Hepatocyte (in vitro differentiated cells): ENCODE results near the gene SERINC2. TPM values are rescaled to one million over a fixed set of nuclear protein-coding genes. Genes with fewer than 3 reads are reported as not detected.

ENCODE experiments used
- DNase-seq: peaks from one replicate; pipeline ENCODE4 v3.0.0-alpha.2; 2016; ENCODE audit warnings: low spot score
- H2AFZ ChIP-seq: fragments of 200-600 bp; sonication (generic); 2 replicates; pipeline ENCODE4 v1.6.0; 2016; ENCODE audit warnings: antibody characterized with exemption, mild to moderate bottlenecking
- H3K27ac ChIP-seq: fragments of 200-600 bp; sonication (generic); 2 replicates; pipeline ENCODE4 v1.5.1; 2016; ENCODE audit warnings: mild to moderate bottlenecking
- H3K27me3 ChIP-seq: fragments of 200-600 bp; sonication (generic); 2 replicates; pipeline ENCODE4 v1.6.1; 2016
- H3K36me3 ChIP-seq: fragments of 200-600 bp; sonication (generic); replicated peaks from 2 replicates; pipeline ENCODE4 v1.5.1; 2016; ENCODE audit warnings: low read depth; ENCODE audit not compliant: insufficient read depth
- H3K4me1 ChIP-seq: fragments of 200-600 bp; sonication (generic); 2 replicates; pipeline ENCODE4 v1.5.1; 2016; ENCODE audit warnings: mild to moderate bottlenecking, moderate library complexity; ENCODE audit not compliant: insufficient read depth
- H3K4me2 ChIP-seq: fragments of 200-600 bp; sonication (generic); 2 replicates; pipeline ENCODE4 v1.6.0; 2016
- H3K4me3 ChIP-seq: fragments of 200-600 bp; sonication (generic); 2 replicates; pipeline ENCODE4 v1.5.1; 2016; ENCODE audit warnings: mild to moderate bottlenecking
- H3K79me2 ChIP-seq: fragments of 200-600 bp; sonication (generic); 2 replicates; pipeline ENCODE4 v1.6.0; 2017; ENCODE audit warnings: mild to moderate bottlenecking
- H3K9me2 ChIP-seq: fragments of 200-600 bp; sonication (generic); replicated peaks from 2 replicates; pipeline ENCODE4 v1.6.0; 2017; ENCODE audit warnings: mild to moderate bottlenecking; ENCODE audit not compliant: insufficient read depth
- H3K9me3 ChIP-seq: fragments of 200-600 bp; sonication (generic); 2 replicates; pipeline ENCODE4 v1.5.1; 2016; ENCODE audit warnings: low read depth, mild to moderate bottlenecking
- H4K20me1 ChIP-seq: fragments of 200-600 bp; sonication (generic); 2 replicates; pipeline ENCODE4 v1.6.0; 2016; ENCODE audit warnings: mild to moderate bottlenecking; ENCODE audit not compliant: insufficient read depth, poor library complexity, severe bottlenecking
- CTCF ChIP-seq: fragments of 200-600 bp; sonication (generic); IDR thresholded peaks from 2 replicates; pipeline ENCODE4 v1.5.1; 2016; ENCODE audit warnings: antibody characterized with exemption, mild to moderate bottlenecking; ENCODE audit not compliant: poor library complexity
- EZH2 ChIP-seq: fragments of 200-600 bp; sonication (generic); IDR thresholded peaks from 2 replicates; pipeline ENCODE4 v1.6.1; 2016; ENCODE audit warnings: antibody characterized with exemption, mild to moderate bottlenecking, borderline replicate concordance
- EZH2phosphoT487 ChIP-seq: fragments of 200-600 bp; sonication (generic); IDR thresholded peaks from one replicate; pipeline ENCODE4 v1.6.1; 2018; ENCODE audit warnings: antibody characterized with exemption, mild to moderate bottlenecking, low read depth, moderate library complexity; ENCODE audit not compliant: unreplicated experiment, severe bottlenecking
- WGBS: methylation state at CpG from one replicate; pipeline ENCODE4 v1.1.6; 2016; ENCODE audit warnings: low lambda C conversion rate; ENCODE audit errors: missing lambda C conversion rate; 5-methylcytosine and 5-hydroxymethylcytosine counted together
- polyA plus RNA-seq: library from polyadenylated mRNA; unstranded; fragments of >200 nt; fragmentation: Nextera tagmentation; extraction: Ambion mirVana; gene quantifications from 2 replicates; pipeline ENCODE4 v1.2.1, GENCODE V29; 2016
- total RNA-seq: library from RNA; depleted of rRNA; stranded (reverse); fragments of >200 nt; gene quantifications from 2 replicates; pipeline ENCODE4 v1.2.3, GENCODE V29; 2014

Gene SERINC2
- total and polyA plus RNA-seq, 2 experiments from 2014 or later: 53.6 to 164 TPM

- H3K27me3 ChIP-seq: no peaks in the 10 kb centered on the region
- 86% methylated on average over 7 of the region's 7 CpGs for WGBS
- TF ChIP-seq CTCF: no peak
- TF ChIP-seq EZH2: no peak
- TF ChIP-seq EZH2phosphoT487: no peak
- H4K20me1 ChIP-seq: no peaks in the 10 kb centered on the region
- no peak for DNase-seq
- no peak overlapping the region for H2AFZ ChIP-seq
- no peaks in the 10 kb centered on the region for H3K36me3 ChIP-seq
- no peak overlapping the region for H3K4me3 ChIP-seq
- H3K9me2 ChIP-seq: no peaks in the 10 kb centered on the region
- no peak overlapping the region for H3K27ac ChIP-seq
- H3K9me3 ChIP-seq: no peaks in the 10 kb centered on the region
- H3K79me2 ChIP-seq: peaks cover 48% of the 10 kb centered on the region
- peaks cover 20% of the 10 kb centered on the region for H3K4me1 ChIP-seq
- no peak overlapping the region for H3K4me2 ChIP-seq
Measured at GRCh38 chr1:31416101-31416736, 3.2 kb downstream of the SERINC2 start.

- H3K4me3 ChIP-seq: no peak overlapping the region
- TF ChIP-seq CTCF (no peak), EZH2phosphoT487 (no peak), EZH2 (no peak)
- no peaks in the 10 kb centered on the region for H3K9me2 ChIP-seq
- H3K79me2 ChIP-seq: peaks cover 51% of the 10 kb centered on the region
- WGBS: 86% methylated on average over 3 of the region's 3 CpGs
- H3K27me3 ChIP-seq: no peaks in the 10 kb centered on the region
- H4K20me1 ChIP-seq: peaks cover 2% of the 10 kb centered on the region
- H3K4me2 ChIP-seq: no peak overlapping the region
- H3K36me3 ChIP-seq: no peaks in the 10 kb centered on the region
- H3K4me1 ChIP-seq: peaks cover 25% of the 10 kb centered on the region
- H2AFZ ChIP-seq: no peak overlapping the region
- no peak overlapping the region for H3K27ac ChIP-seq
- H3K9me3 ChIP-seq: no peaks in the 10 kb centered on the region
- peak; percentile 41 for DNase-seq
Measured at GRCh38 chr1:31417148-31417547, 4.1 kb downstream of the SERINC2 start.

- Histone ChIP-seq H3K36me3 (no peaks in the 10 kb centered on the region), H3K27ac (no peak overlapping the region), H3K4me1 (peaks cover 28% of the 10 kb centered on the region), H4K20me1 (peaks cover 2% of the 10 kb centered on the region), H3K27me3 (no peaks in the 10 kb centered on the region), H3K9me2 (no peaks in the 10 kb centered on the region), H3K9me3 (no peaks in the 10 kb centered on the region), H2AFZ (no peak overlapping the region), H3K79me2 (peaks cover 47% of the 10 kb centered on the region), H3K4me2 (no peak overlapping the region), H3K4me3 (no peak overlapping the region)
- DNase-seq: no peak
- 78% methylated on average over 4 of the region's 4 CpGs for WGBS
- TF ChIP-seq CTCF (no peak), EZH2 (no peak), EZH2phosphoT487 (no peak)
Measured at GRCh38 chr1:31418626-31419323, 5.8 kb downstream of the SERINC2 start.
